H1 (cell line): Measurements from ENCODE around the gene IDH2. TPM values are rescaled to one million over a fixed set of nuclear protein-coding genes. Genes with fewer than 3 reads are reported as not detected.

ENCODE experiments used
- CTCF ChIA-PET: fragments of 300-600 bp; sonication (Branson Sonifier 250); formaldehyde crosslinking; loops from one replicate; lab custom pipeline; 2021; ENCODE audit not compliant: partially characterized antibody; lab: Charles Lee
- POLR2A ChIA-PET: fragments of 300-600 bp; sonication (Branson Sonifier 250); formaldehyde crosslinking; loops from one replicate; lab custom pipeline; 2021; ENCODE audit warnings: inconsistent platforms; ENCODE audit not compliant: partially characterized antibody; lab: Charles Lee
- DNase-seq, 2 experiments: peaks; one replicate each; pipeline versions ENCODE4 v3.0.0 to v3.0.0-alpha.2; 2010 to 2022; ENCODE audit warnings: low spot score in 2 of 2, low read depth in 1 of 2, mixed read lengths in 1 of 2
- FAIRE-seq: peaks from 2 replicates; lab custom pipeline; 2011; peaks lifted over from hg19 to GRCh38; lab: Jason Lieb, UNC
- H2AFZ ChIP-seq: 2 replicates; pipeline ENCODE4 v1.8.1; 2012; ENCODE audit warnings: low read length, inconsistent platforms
- H2AK5ac ChIP-seq: 2 replicates; pipeline ENCODE4 v1.6.1; 2013; ENCODE audit warnings: low read depth, low read length
- H2BK120ac ChIP-seq: replicated peaks from 2 replicates; pipeline ENCODE3; 2013; ENCODE audit warnings: low read depth, low read length, inconsistent platforms
- H2BK12ac ChIP-seq: 2 replicates; pipeline ENCODE4 v1.6.1; 2013; ENCODE audit warnings: low read depth, low read length
- H2BK15ac ChIP-seq: 2 replicates; pipeline ENCODE4 v1.6.1; 2013; ENCODE audit warnings: low read length
- H2BK20ac ChIP-seq: 2 replicates; pipeline ENCODE4 v1.6.1; 2013; ENCODE audit warnings: low read length
- H2BK5ac ChIP-seq: 2 replicates; pipeline ENCODE4 v1.6.1; 2013; ENCODE audit warnings: low read depth, low read length
- H3K14ac ChIP-seq: 2 replicates; pipeline ENCODE4 v1.6.1; 2013; ENCODE audit warnings: inconsistent platforms; ENCODE audit not compliant: insufficient read length
- H3K18ac ChIP-seq: 2 replicates; pipeline ENCODE4 v1.6.1; 2013; ENCODE audit warnings: low read length; ENCODE audit errors: extremely low read depth
- H3K23ac ChIP-seq: 2 replicates; pipeline ENCODE4 v1.6.1; 2013; ENCODE audit warnings: inconsistent platforms; ENCODE audit not compliant: insufficient read length
- H3K23me2 ChIP-seq: 2 replicates; pipeline ENCODE4 v1.6.1; 2013; ENCODE audit warnings: low read depth, low read length
- H3K27ac ChIP-seq: 2 replicates; pipeline ENCODE4 v1.6.1; 2011; ENCODE audit warnings: low read depth, low read length, inconsistent platforms
- H3K27me3 ChIP-seq, 4 experiments: replicated peaks in 1 of 4; 1 replicate in 1 of 4; 2 replicates in 3 of 4; pipeline versions ENCODE4 v1.6.1 to v1.8.1; 2011 to 2013; ENCODE audit warnings: low read length in 3 of 4, mild to moderate bottlenecking in 3 of 4, inconsistent platforms in 2 of 4, mixed read lengths in 2 of 4, moderate library complexity in 1 of 4; ENCODE audit not compliant: control insufficient read depth in 3 of 4, insufficient read depth in 3 of 4; ENCODE audit errors: extremely low read depth in 1 of 4
- H3K36me3 ChIP-seq, 4 experiments: 2 replicates each; pipeline versions ENCODE4 v1.6.1 to v1.8.1; 2011 to 2013; ENCODE audit warnings: mild to moderate bottlenecking in 4 of 4, low read length in 3 of 4, moderate library complexity in 2 of 4, control low read depth in 1 of 4, inconsistent platforms in 1 of 4; ENCODE audit not compliant: insufficient read depth in 4 of 4, control insufficient read depth in 2 of 4
- H3K4ac ChIP-seq: replicated peaks from 2 replicates; pipeline ENCODE3; 2013; ENCODE audit warnings: low read length, low read depth, mixed read lengths, inconsistent platforms; ENCODE audit not compliant: insufficient read length
- H3K4me1 ChIP-seq, 4 experiments: replicated peaks in 1 of 4; 1 replicate in 1 of 4; 2 replicates in 3 of 4; pipeline versions ENCODE4 v1.6.1 to v1.8.1; 2011 to 2013; ENCODE audit warnings: low read length in 3 of 4, inconsistent platforms in 2 of 4, mixed read lengths in 1 of 4; ENCODE audit not compliant: insufficient read depth in 4 of 4, control insufficient read depth in 3 of 4
- H3K4me2 ChIP-seq, 2 experiments: 2 replicates each; pipeline versions ENCODE4 v1.6.1 to v1.8.1; 2011 to 2013; ENCODE audit warnings: low read depth in 2 of 2, low read length in 2 of 2, control low read depth in 1 of 2, inconsistent platforms in 1 of 2, mild to moderate bottlenecking in 1 of 2; ENCODE audit not compliant: insufficient read depth in 1 of 2
- H3K4me3 ChIP-seq, 4 experiments: fragments of 200-600, 300-600 bp in 1 of 4; sonication (generic), shearing (Covaris generic), sonication (Bioruptor Twin) in 1 of 4; 2 replicates each; pipeline versions ENCODE4 v1.5.1 to v1.8.1; 2011 to 2016; ENCODE audit warnings: low read length in 4 of 4, low read depth in 3 of 4, control low read depth in 2 of 4, inconsistent platforms in 2 of 4, mild to moderate bottlenecking in 2 of 4, mixed read lengths in 1 of 4, moderate library complexity in 1 of 4; ENCODE audit not compliant: insufficient read depth in 2 of 4; ENCODE audit errors: extremely low read depth in 1 of 4
- H3K56ac ChIP-seq: replicated peaks from 2 replicates; pipeline ENCODE3; 2013; ENCODE audit warnings: low read depth, mild to moderate bottlenecking, mixed read lengths, low read length, inconsistent platforms; ENCODE audit not compliant: insufficient read length
- H3K79me1 ChIP-seq: 2 replicates; pipeline ENCODE4 v1.6.1; 2013; ENCODE audit warnings: low read depth, low read length, control low read depth
- H3K79me2 ChIP-seq, 2 experiments: 2 replicates each; pipeline versions ENCODE4 v1.6.1 to v1.8.1; 2012 to 2013; ENCODE audit warnings: low read length in 2 of 2, mild to moderate bottlenecking in 2 of 2, inconsistent platforms in 1 of 2; ENCODE audit not compliant: insufficient read depth in 2 of 2, control insufficient read depth in 1 of 2
- H3K9ac ChIP-seq, 4 experiments: replicated peaks in 1 of 4; 1 replicate in 1 of 4; 2 replicates in 3 of 4; pipeline versions ENCODE4 v1.6.1 to v1.8.1; 2011 to 2013; ENCODE audit warnings: low read depth in 3 of 4, low read length in 3 of 4, control low read depth in 2 of 4, mild to moderate bottlenecking in 2 of 4, moderate library complexity in 2 of 4, inconsistent platforms in 1 of 4; ENCODE audit errors: extremely low read depth in 1 of 4
- H3K9me3 ChIP-seq, 2 experiments: 2 replicates each; pipeline versions ENCODE4 v1.6.1 to v1.8.1; 2012 to 2013; ENCODE audit warnings: mild to moderate bottlenecking in 2 of 2, moderate library complexity in 2 of 2, control low read depth in 1 of 2, inconsistent platforms in 1 of 2, low read depth in 1 of 2, low read length in 1 of 2, mixed read lengths in 1 of 2; ENCODE audit not compliant: insufficient read depth in 2 of 2
- H4K20me1 ChIP-seq, 2 experiments: replicated peaks in 1 of 2; 2 replicates each; pipeline versions ENCODE3 to v1.8.1; 2011 to 2013; ENCODE audit warnings: inconsistent platforms in 2 of 2, low read length in 2 of 2, mild to moderate bottlenecking in 1 of 2; ENCODE audit not compliant: insufficient read depth in 2 of 2, control insufficient read depth in 1 of 2
- H4K5ac ChIP-seq: 2 replicates; pipeline ENCODE4 v1.6.1; 2013; ENCODE audit warnings: low read length, low read depth, mixed read lengths, inconsistent platforms; ENCODE audit not compliant: insufficient read length
- H4K8ac ChIP-seq: 2 replicates; pipeline ENCODE4 v1.8.0; 2013; ENCODE audit warnings: mild to moderate bottlenecking, moderate library complexity, low read length, inconsistent platforms; ENCODE audit not compliant: insufficient read depth; ENCODE audit errors: extremely low read depth
- H4K91ac ChIP-seq: replicated peaks from 2 replicates; pipeline ENCODE3; 2013; ENCODE audit warnings: low read length, mixed read lengths, inconsistent platforms; ENCODE audit not compliant: insufficient read length
- CBX8 ChIP-seq: fragments of 300-800, 300-1000 bp; sonication (generic); IDR thresholded peaks from 2 replicates; pipeline ENCODE4 v1.7.1; 2016; ENCODE audit warnings: low read depth, low read length, borderline replicate concordance
- PHF8 ChIP-seq: fragments of 200-600 bp; sonication (generic); conservative IDR thresholded peaks from 2 replicates; pipeline ENCODE4 v1.7.1; 2012; ENCODE audit warnings: low read depth, mild to moderate bottlenecking, inconsistent platforms, low read length, moderate library complexity
- TEAD4 ChIP-seq: IDR thresholded peaks from 2 replicates; pipeline ENCODE4 v1.6.1; 2012; ENCODE audit warnings: low read depth, low read length, inconsistent platforms, mixed read lengths
- WGBS, 2 experiments: shearing (Covaris generic) in 1 of 2; methylation state at CpG; one replicate each; pipeline versions ENCODE4 v1.1.6 to v1.1.7; 2013 to 2015; ENCODE audit warnings: low lambda C conversion rate in 2 of 2, mixed read lengths in 2 of 2, inconsistent platforms in 1 of 2, low coverage in 1 of 2, missing lambda C conversion rate in 1 of 2; ENCODE audit not compliant: insufficient replicate concordance in 2 of 2, insufficient coverage in 1 of 2, insufficient read length in 1 of 2; ENCODE audit errors: extremely low coverage in 1 of 2, missing lambda C conversion rate in 1 of 2; 5-methylcytosine and 5-hydroxymethylcytosine counted together
- polyA plus RNA-seq, 7 experiments: library from polyadenylated mRNA; depleted of rRNA in 3 of 7; stranded (reverse) in 5 of 7; unstranded in 2 of 7; fragments of >200 nt in 5 of 7; fragments of 200-250 nt in 2 of 7; gene quantifications; 1 replicate in 5 of 7; 2 replicates in 1 of 7; 4 replicates in 1 of 7; pipeline versions ENCODE4 v1.2.1 to v1.2.3, GENCODE V29; 2011 to 2013; ENCODE audit warnings: missing spikeins in 2 of 7, mixed read lengths in 2 of 7
- total RNA-seq: library from RNA; stranded (reverse); fragmentation: NEBNext Ultra II Directional; extraction: Animal tissue kit (Norgen Biotek cat#: 25700); gene quantifications from 2 replicates; pipeline ENCODE4 v1.2.1, GENCODE V29; 2021

The IDH2 gene
- total and polyA plus RNA-seq, 2 of the 8 experiments (the other 6 are each of a cell fraction or from before 2014, with no cell fraction given), result 64.2 to 84.6 TPM

DNA sequence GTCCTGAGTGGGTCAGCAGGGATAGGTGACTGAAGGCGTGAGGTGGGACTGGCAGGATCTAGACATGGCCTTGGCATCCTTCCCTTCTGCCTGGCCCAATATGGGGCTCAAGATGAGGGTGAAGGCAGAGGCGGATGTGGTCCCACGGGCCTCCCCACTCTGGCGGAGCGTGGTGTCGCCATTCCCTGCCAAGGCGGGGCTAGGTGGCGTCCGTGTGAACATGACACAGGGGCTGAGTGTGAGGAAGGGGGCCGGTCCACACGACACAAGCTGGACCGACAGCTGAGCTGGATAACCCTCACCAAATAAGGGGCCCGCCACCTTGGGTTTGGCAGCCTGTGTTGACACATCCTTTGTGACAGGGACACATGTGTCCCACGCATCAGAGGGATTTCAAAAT is 58.1 kb downstream of the IDH2 start:
- H3K9ac ChIP-seq, result no peak overlapping the region; a peak in 1 of 7 replicates
- H3K79me2 ChIP-seq, result no peaks in the 10 kb centered on the region; a peak in 1 of 4 replicates
- CTCF ChIA-PET, result interaction anchor here (0.9 to 3.2 kb wide), 2 partner anchors 42 to 276 kb away, joined by 3 to 13 read pairs; no protein-coding TSS in a partner anchor
- 92% methylated on average over 14 of the region's 14 CpGs; no CpG with 5 or more reads in 1 of the 2 experiments for WGBS, 2 experiments
- H3K4me2 ChIP-seq, result no peak overlapping the region
- H4K91ac ChIP-seq, result no peak overlapping the region
- no peak overlapping the region for H2AFZ ChIP-seq
- TF ChIP-seq TEAD4, result no peak
- TF ChIP-seq PHF8, result no peak
- no peak for TF ChIP-seq CBX8
- no peak overlapping the region; the same call in 1 of the 2 replicates for H4K8ac ChIP-seq
- H3K79me1 ChIP-seq, result peaks cover 10% of the 10 kb centered on the region; the same call in 1 of the 2 replicates
- H3K23me2 ChIP-seq, result no peaks in the 10 kb centered on the region
- no peak overlapping the region for H2BK5ac ChIP-seq
- POLR2A ChIA-PET, result interaction anchor here (0.9 to 1.2 kb wide), 2 partner anchors 25 to 42 kb away, joined by 3 to 4 read pairs; no protein-coding TSS in a partner anchor
- no peaks in the 10 kb centered on the region for H4K20me1 ChIP-seq
- H3K56ac ChIP-seq, result no peak overlapping the region
- DNase-seq, result no peak
- no peak overlapping the region for H3K14ac ChIP-seq
- H3K27me3 ChIP-seq, result no peaks in the 10 kb centered on the region
- H3K18ac ChIP-seq, result no peak overlapping the region
- H2BK20ac ChIP-seq, result no peak overlapping the region
- H3K4me1 ChIP-seq, result peaks cover 0 to 20% (median 5%) of the 10 kb centered on the region in 4 experiments; a peak in 4 of 7 replicates
- H3K9me3 ChIP-seq, result no peaks in the 10 kb centered on the region
- no peak for FAIRE-seq
- H3K27ac ChIP-seq, result no peak overlapping the region
- H2BK120ac ChIP-seq, result no peak overlapping the region
- no peak overlapping the region for H2BK15ac ChIP-seq
- H3K23ac ChIP-seq, result no peak overlapping the region
- no peak overlapping the region for H2BK12ac ChIP-seq
- no peaks in the 10 kb centered on the region for H3K36me3 ChIP-seq
- no peak overlapping the region for H3K4ac ChIP-seq
- no peak overlapping the region for H4K5ac ChIP-seq
- H2AK5ac ChIP-seq, result 0 out of 2 replicates have a peak overlapping the region, but pooled peaks have one; percentile 14
- H3K4me3 ChIP-seq, result no peak overlapping the region
